Renal cortex interstitium (tissue), 11 donors: ENCODE results near the gene DDX50. TPM values are rescaled to one million over a fixed set of nuclear protein-coding genes. Genes with fewer than 3 reads are reported as not detected.
"Not testable (repeated sequence)": the region's sequence is repeated elsewhere in the genome, so short reads cannot be mapped to it uniquely, and the experiment has no call there.

Source experiments
- DNase-seq, 11 donors: peaks; one replicate each; pipeline ENCODE4 v3.0.0-alpha.2; 2013; ENCODE audit warnings: low read depth in 9 of 11, low spot score in 4 of 11; ENCODE audit errors: extremely low read depth in 1 of 11
- polyA plus RNA-seq, 3 donors: library from polyadenylated mRNA; unstranded; fragments of 120-200 nt; gene quantifications; one replicate each; pipeline ENCODE4 v1.2.1, GENCODE V29; 2013; ENCODE audit not compliant: insufficient read length in 3 of 3

DDX50 gene
- polyA plus RNA-seq, 3 donors, result 57.7 to 71.2 (median 65.9) TPM

GRCh38 chr10:68957284-68957615 lies 56.1 kb downstream of the DDX50 start:
- DNase-seq, result no peak

GRCh38 chr10:68957654-68958053 lies 56.5 kb downstream of the DDX50 start:
- no peak for DNase-seq

GRCh38 chr10:68959695-68960527 lies 58.8 kb downstream of the DDX50 start:
- no peak for DNase-seq

GRCh38 chr10:68963151-68963550 lies 62.0 kb downstream of the DDX50 start:
- no peak for DNase-seq

GRCh38 chr10:68973975-68974374 lies 72.9 kb downstream of the DDX50 start:
- no peak for DNase-seq

- DNase-seq, result not testable (repeated sequence)
These were observed 74.9 kb downstream of the DDX50 start for GRCh38 chr10:68975936-68976473.

GRCh38 chr10:68979738-68980137 lies 78.6 kb downstream of the DDX50 start:
- DNase-seq, result not testable (repeated sequence)

GRCh38 chr10:68981074-68981473 lies 80.0 kb downstream of the DDX50 start:
- no peak for DNase-seq

GRCh38 chr10:68982389-68982788 lies 81.3 kb downstream of the DDX50 start:
- no peak for DNase-seq

- no peak for DNase-seq
These were observed 86.5 kb downstream of the DDX50 start for GRCh38 chr10:68987611-68988010.

GRCh38 chr10:68988530-68989316 lies 87.6 kb downstream of the DDX50 start, which contains the start of gene KIFBP:
Gene KIFBP (plus strand): TSS chr10:68988803. CDS start chr10:68988833, 30 bp downstream.
- DNase-seq, result peak; percentile 85 to 98 (median 94)

- DNase-seq, result peak in 3 of 11 donors; percentile 2 to 16 (median 7)
These were observed 88.3 kb downstream of the DDX50 start for GRCh38 chr10:68989317-68989990.

- peak in 6 of 11 donors; percentile 9 to 37 (median 19) for DNase-seq
These were observed 91.7 kb downstream of the DDX50 start for GRCh38 chr10:68992636-68993440.

Other genes starting within 250 kb of the DDX50 start
- 100 to 1,000 TPM; 152 to 202 (median 191) TPM for gene CCAR1, start 180.1 kb upstream of the DDX50 start, polyA plus RNA-seq
- 10 to 100 TPM in 2 of 3 donors, 1 to 10 TPM in 1; 6.1 to 12.4 (median 10.2) TPM for gene STOX1, start 73.8 kb upstream of the DDX50 start, polyA plus RNA-seq
- 10 to 100 TPM; 51.7 to 63.8 (median 63.6) TPM for gene DDX21, start 54.9 kb downstream of the DDX50 start, polyA plus RNA-seq
- gene KIFBP, start 87.5 kb downstream of the DDX50 start, polyA plus RNA-seq, result 10 to 100 TPM; 32.7 to 36.5 (median 34.7) TPM
- gene SRGN, start 186.8 kb downstream of the DDX50 start, polyA plus RNA-seq, result 10 to 100 TPM; 14.4 to 26.8 (median 20.1) TPM
- gene VPS26A, start 222.9 kb downstream of the DDX50 start, polyA plus RNA-seq, result 100 to 1,000 TPM in 1 of 3 donors, 10 to 100 TPM in 2; 75.9 to 101 (median 81.1) TPM